Measurements from ENCODE around the gene XRCC5.
"Not testable (repeated sequence)": the region's sequence is repeated elsewhere in the genome, so short reads cannot be mapped to it uniquely, and the experiment has no call there.

The XRCC5 gene

DNA sequence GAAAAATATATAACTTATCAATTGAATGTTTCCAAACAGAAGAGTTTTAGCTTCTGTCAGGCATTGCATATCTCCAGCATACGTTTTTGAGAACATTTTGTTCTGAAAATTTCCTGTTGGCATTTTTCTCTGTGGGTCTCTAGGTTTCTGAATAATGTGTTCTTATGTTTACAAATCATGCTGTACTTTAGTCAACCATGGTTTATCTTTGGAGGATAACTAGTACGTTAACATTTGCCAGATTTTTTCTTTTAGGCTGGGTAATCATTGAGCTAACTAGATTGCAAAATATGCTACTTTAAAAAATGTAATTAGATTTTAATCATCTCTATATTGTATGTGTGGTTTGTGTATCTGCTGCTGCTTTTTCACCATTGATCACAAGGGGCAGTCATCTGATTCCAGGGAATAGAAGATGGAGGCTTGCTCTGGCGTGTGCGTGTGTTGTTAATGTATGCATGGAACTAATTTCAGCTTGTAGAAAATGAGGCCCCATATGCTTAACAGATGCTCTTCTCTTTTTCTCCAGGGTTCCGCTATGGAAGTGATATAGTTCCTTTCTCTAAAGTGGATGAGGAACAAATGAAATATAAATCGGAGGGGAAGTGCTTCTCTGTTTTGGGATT lies 21.3 kb downstream of the XRCC5 start:
- DNase-seq (ENCODE audit: low read depth) = peak; percentile 39
- no peak overlapping the region for H3K4me3 ChIP-seq (replicated peaks; ENCODE audit: low read depth, low read length)
- TF ChIP-seq, protein P1, sequence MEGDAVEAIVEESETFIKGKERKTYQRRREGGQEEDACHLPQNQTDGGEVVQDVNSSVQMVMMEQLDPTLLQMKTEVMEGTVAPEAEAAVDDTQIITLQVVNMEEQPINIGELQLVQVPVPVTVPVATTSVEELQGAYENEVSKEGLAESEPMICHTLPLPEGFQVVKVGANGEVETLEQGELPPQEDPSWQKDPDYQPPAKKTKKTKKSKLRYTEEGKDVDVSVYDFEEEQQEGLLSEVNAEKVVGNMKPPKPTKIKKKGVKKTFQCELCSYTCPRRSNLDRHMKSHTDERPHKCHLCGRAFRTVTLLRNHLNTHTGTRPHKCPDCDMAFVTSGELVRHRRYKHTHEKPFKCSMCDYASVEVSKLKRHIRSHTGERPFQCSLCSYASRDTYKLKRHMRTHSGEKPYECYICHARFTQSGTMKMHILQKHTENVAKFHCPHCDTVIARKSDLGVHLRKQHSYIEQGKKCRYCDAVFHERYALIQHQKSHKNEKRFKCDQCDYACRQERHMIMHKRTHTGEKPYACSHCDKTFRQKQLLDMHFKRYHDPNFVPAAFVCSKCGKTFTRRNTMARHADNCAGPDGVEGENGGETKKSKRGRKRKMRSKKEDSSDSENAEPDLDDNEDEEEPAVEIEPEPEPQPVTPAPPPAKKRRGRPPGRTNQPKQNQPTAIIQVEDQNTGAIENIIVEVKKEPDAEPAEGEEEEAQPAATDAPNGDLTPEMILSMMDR (IDR thresholded peaks at IDR 0.05; ENCODE audit: low read length, missing control alignments) = no peak

DNA sequence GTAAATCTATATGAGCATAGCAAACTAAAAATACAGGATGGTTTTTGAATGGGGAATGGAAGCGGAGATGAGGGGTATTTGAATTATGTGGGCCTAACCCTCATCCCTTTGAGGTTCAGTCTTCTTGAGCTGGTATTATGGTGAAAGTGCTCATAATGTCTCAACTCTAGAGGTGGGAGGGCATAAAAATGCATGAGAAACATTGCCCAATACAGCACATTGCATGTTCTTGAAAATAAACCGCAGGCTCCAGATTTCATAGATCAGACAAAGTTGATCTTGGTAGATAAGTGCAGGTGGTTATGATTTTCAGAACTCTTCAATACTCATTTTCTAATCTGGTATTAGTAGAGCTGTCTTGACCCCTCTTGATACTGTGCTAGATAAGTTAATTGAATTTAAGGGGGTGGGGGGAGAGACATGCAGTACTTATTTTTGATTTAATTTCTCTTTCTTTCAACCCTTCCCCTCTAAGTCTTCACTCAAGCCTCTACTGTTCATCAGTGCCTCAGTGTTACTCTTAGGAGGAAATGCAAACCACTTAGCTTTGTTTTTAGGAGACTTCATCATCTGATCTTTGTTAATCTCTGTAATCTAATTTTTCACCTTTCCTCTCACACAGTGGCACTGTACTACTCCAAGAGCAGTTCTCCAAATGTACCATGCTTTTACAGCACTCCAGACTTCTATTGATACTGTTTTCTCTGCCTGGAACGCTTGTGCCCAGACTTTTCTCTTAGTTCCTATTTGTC lies 22.2 kb downstream of the XRCC5 start:
- H3K4me3 ChIP-seq (replicated peaks; ENCODE audit: low read depth, low read length) = no peak overlapping the region
- TF ChIP-seq, protein P1 (IDR thresholded peaks at IDR 0.05; ENCODE audit: low read length, missing control alignments) = no peak
- DNase-seq (ENCODE audit: low read depth) = no peak

DNA sequence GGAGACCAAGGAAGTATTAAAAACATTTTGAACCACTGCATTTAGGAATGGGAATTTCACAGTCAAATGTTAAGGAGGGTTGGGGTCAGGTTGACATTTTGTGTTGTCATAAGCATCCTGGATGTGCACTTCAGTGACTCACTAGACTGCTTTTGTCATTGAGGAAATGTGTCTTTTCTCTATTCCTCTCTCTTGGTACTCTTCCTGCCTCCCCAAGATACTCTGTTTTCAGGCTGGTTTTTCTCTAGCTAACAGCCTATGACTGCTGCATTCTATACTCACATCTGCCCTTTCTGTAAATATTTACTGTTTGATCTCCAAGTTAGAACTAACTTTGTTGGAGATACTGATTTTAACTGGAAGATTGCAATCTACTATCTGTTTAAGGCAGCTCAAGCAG lies 23.4 kb downstream of the XRCC5 start:
- DNase-seq (ENCODE audit: low read depth) = no peak
- TF ChIP-seq, protein P1 (IDR thresholded peaks at IDR 0.05; ENCODE audit: low read length, missing control alignments) = no peak
- H3K4me3 ChIP-seq (replicated peaks; ENCODE audit: low read depth, low read length) = no peak overlapping the region

DNA sequence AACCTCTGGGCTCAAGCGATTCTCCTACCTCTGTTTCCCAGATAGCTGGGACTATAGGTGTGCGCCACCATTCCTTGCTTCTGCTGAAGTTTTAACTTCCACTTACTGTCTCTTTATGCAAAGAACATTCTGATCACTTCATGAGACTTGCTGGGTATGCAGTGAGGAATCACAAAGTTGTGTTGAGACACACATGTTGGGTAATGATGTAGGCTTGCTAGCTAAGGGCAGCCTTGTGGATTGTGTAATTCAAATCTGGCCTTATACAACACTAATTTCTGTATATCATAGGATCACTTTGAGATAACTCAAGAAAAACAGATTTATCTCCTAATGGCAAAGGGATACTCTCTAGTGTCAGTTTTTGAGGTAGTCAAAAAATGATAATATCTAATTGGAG lies 24.2 kb downstream of the XRCC5 start:
- H3K4me3 ChIP-seq (replicated peaks; ENCODE audit: low read depth, low read length) = no peak overlapping the region
- peak; percentile 41 for DNase-seq (ENCODE audit: low read depth)
- TF ChIP-seq, protein P1 (IDR thresholded peaks at IDR 0.05; ENCODE audit: low read length, missing control alignments) = no peak

DNA sequence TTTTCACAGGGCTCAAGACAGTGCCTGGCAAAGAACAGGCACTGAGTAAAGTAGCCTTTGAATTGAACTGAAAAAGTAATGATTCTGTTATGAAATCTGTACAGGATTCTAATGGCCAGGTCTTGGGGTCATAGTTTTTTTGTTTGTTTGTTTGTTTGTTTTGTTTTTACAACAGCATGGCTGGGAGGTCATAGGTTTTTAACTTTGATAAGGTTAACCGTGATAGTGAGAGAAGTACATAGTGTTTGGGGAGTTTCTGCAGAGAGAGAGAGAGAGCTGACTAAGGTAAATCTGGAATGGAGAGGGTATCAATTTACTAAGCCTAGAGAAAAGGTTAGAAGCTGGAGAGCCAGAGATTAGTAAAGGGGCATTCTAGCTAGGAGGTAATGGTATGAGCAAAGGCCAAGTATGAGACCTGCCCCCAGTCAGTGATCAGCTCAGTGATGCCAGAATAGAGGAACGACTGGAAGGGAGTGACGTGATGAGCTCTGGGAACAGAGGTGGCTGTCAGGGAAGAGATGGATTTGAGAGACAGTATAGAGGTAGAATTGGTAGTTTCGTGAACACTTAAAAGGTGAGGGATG lies 25.9 kb downstream of the XRCC5 start:
- TF ChIP-seq, protein P1 (IDR thresholded peaks at IDR 0.05; ENCODE audit: low read length, missing control alignments) = no peak
- H3K4me3 ChIP-seq (replicated peaks; ENCODE audit: low read depth, low read length) = no peak overlapping the region
- DNase-seq (ENCODE audit: low read depth) = no peak

DNA sequence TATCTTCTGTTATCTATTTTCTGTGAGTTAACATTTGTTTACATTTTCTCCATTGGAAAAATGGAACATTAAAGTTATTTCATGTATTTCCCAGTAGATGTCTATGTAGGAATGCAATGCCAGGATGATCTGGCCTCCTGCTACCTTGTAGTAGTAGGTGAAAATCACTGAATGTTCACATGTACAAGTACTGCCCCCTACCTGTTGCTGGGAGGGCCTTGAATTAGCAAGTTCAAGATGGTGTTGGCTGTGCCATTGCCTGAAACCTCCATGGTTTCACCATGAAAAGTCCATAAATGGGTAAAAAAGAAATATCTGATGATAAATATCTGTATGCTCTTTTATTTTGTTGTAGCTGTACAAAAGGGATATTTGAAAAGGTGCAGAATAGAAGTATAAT lies 30.7 kb downstream of the XRCC5 start:
- TF ChIP-seq, protein P1 (IDR thresholded peaks at IDR 0.05; ENCODE audit: low read length, missing control alignments) = peak; percentile 32
- H3K4me3 ChIP-seq (replicated peaks; ENCODE audit: low read depth, low read length) = no peak overlapping the region
- DNase-seq (ENCODE audit: low read depth) = peak; percentile 13

DNA sequence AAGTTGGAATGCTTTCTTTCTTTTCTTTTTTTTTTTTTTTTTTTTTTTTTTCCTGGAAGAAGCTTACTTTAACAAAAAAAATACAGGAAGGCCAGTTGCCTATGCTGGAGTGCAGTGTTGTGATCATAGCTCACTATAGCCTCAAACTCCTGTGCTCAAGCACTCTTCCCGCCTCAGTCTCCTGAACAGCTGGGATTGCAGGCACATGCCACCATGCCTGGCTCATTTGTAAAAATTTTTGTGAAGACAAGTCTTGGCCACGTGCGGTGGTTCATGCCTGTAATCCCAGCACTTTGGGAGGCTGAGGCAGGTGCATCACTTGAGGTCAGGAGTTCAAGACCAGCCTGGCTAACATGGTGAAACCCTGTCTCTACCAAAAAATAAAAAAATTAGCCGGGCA lies 32.4 kb downstream of the XRCC5 start:
- not testable (repeated sequence) for DNase-seq (ENCODE audit: low read depth); H3K4me3 ChIP-seq (replicated peaks; ENCODE audit: low read depth, low read length)
